CD8-positive, alpha-beta memory T cell (primary cell): Measurements from ENCODE around the gene PLXNB3. TPM values are rescaled to one million over a fixed set of nuclear protein-coding genes. Genes with fewer than 3 reads are reported as not detected.
A peak's percentile ranks its signal among the peaks of the same experiment; 100 is the strongest.
"Not testable (repeated sequence)": the region's sequence is repeated elsewhere in the genome, so short reads cannot be mapped to it uniquely, and the experiment has no call there.

ENCODE experiments used
- CTCF ChIA-PET: fragments of 350-600 bp; sonication (Branson Sonifier 250); formaldehyde crosslinking; loops from one replicate; lab custom pipeline; 2021; ENCODE audit warnings: antibody characterized with exemption; lab: Charles Lee
- POLR2A ChIA-PET: fragments of 350-600 bp; sonication (Branson Sonifier 250); formaldehyde crosslinking; loops from one replicate; lab custom pipeline; 2021; ENCODE audit warnings: antibody characterized with exemption; lab: Charles Lee
- DNase-seq, 5 donors: peaks; one replicate each; pipeline versions ENCODE4 v3.0.0 to v3.0.0-alpha.2; 2020 to 2022; ENCODE audit warnings: mixed read lengths in 1 of 5
- H3K27ac ChIP-seq: one replicate; pipeline ENCODE4 v1.7.0; 2013; ENCODE audit warnings: low read depth, mild to moderate bottlenecking, low read length, moderate library complexity
- H3K27me3 ChIP-seq: 2 replicates; pipeline ENCODE4 v1.7.0; 2013; ENCODE audit warnings: low read length, mild to moderate bottlenecking; ENCODE audit not compliant: insufficient read depth, poor library complexity, severe bottlenecking
- H3K36me3 ChIP-seq: 2 replicates; pipeline ENCODE4 v1.7.0; 2013; ENCODE audit warnings: mild to moderate bottlenecking, low read length, moderate library complexity; ENCODE audit not compliant: insufficient read depth
- H3K4me1 ChIP-seq: 2 replicates; pipeline ENCODE4 v1.7.0; 2013; ENCODE audit warnings: mild to moderate bottlenecking, low read length, moderate library complexity; ENCODE audit not compliant: insufficient read depth
- H3K4me3 ChIP-seq: 2 replicates; pipeline ENCODE4 v1.7.0; 2013; ENCODE audit warnings: mild to moderate bottlenecking, low read length
- H3K9me3 ChIP-seq: 2 replicates; pipeline ENCODE4 v1.7.0; 2013; ENCODE audit warnings: mild to moderate bottlenecking, low read length
- H3K27ac Mint-ChIP-seq, 8 donors: one replicate each; pipeline ENCODE4 v1.8.0; 2020 to 2021; ENCODE audit warnings: mixed read lengths in 8 of 8, mild to moderate bottlenecking in 6 of 8, inconsistent platforms in 3 of 8, moderate library complexity in 3 of 8
- H3K27me3 Mint-ChIP-seq, 2 donors: one replicate each; pipeline ENCODE4 v1.8.0; 2020 to 2021; ENCODE audit warnings: mixed read lengths in 2 of 2, mild to moderate bottlenecking in 1 of 2, moderate library complexity in 1 of 2
- H3K36me3 Mint-ChIP-seq, 3 donors: one replicate each; pipeline ENCODE4 v1.8.0; 2020 to 2021; ENCODE audit warnings: mixed read lengths in 3 of 3, inconsistent platforms in 1 of 3, mild to moderate bottlenecking in 1 of 3
- H3K4me1 Mint-ChIP-seq, 3 donors: one replicate each; pipeline ENCODE4 v1.8.0; 2020 to 2021; ENCODE audit warnings: mixed read lengths in 3 of 3, inconsistent platforms in 1 of 3, mild to moderate bottlenecking in 1 of 3
- H3K4me3 Mint-ChIP-seq, 7 donors: one replicate each; pipeline ENCODE4 v1.8.0; 2020 to 2021; ENCODE audit warnings: mixed read lengths in 7 of 7, mild to moderate bottlenecking in 6 of 7, moderate library complexity in 4 of 7, inconsistent platforms in 2 of 7
- H3K9me3 Mint-ChIP-seq, 5 donors: one replicate each; pipeline ENCODE4 v1.8.0; 2020 to 2022; ENCODE audit warnings: mixed read lengths in 5 of 5, mild to moderate bottlenecking in 3 of 5, moderate library complexity in 2 of 5, inconsistent platforms in 1 of 5
- polyA plus RNA-seq: library from polyadenylated mRNA; unstranded; fragments of 300-500 nt; fragmentation: Illumina TruSeq; gene quantifications from one replicate; pipeline ENCODE4 v1.2.3, GENCODE V29; 2021
- total RNA-seq, 2 experiments: library from RNA; stranded (reverse); gene quantifications; one replicate each; pipeline ENCODE4 v1.2.3, GENCODE V29; 2021

PLXNB3 gene
- total and polyA plus RNA-seq, 3 experiments from 2014 or later, result 0.51 to 0.57 TPM; not detected in 1

- CTCF ChIA-PET, H3K4me3 Mint-ChIP-seq: not testable (repeated sequence)
These were observed 15.0 kb upstream of the PLXNB3 start for GRCh38 chrX:153749017-153749416.

GRCh38 chrX:153750127-153750774 is 13.8 kb upstream of the PLXNB3 start:
- no peaks in the 10 kb centered on the region for H3K4me1 Mint-ChIP-seq
- H3K4me3 ChIP-seq, result no peak overlapping the region
- H3K27me3 Mint-ChIP-seq, result peaks cover 0 to 7% of the 10 kb centered on the region in 2 donors
- no peaks in the 10 kb centered on the region for H3K9me3 ChIP-seq
- no peaks in the 10 kb centered on the region for H3K27me3 ChIP-seq
- POLR2A ChIA-PET, result no interaction called here
- CTCF ChIA-PET, result no interaction called here
- no peaks in the 10 kb centered on the region for H3K36me3 ChIP-seq
- DNase-seq, result no peak
- no peaks in the 10 kb centered on the region for H3K4me1 ChIP-seq
- H3K9me3 Mint-ChIP-seq, result no peaks in the 10 kb centered on the region
- H3K27ac Mint-ChIP-seq, result peak overlapping the region in 2 of 8 donors; percentile 56 to 72
- peaks cover 0 to 3% (median 0%) of the 10 kb centered on the region in 3 donors for H3K36me3 Mint-ChIP-seq
- H3K4me3 Mint-ChIP-seq, result no peak overlapping the region
- no peak overlapping the region for H3K27ac ChIP-seq

More at GRCh38 chrX:153749017-153749416, 15.0 kb upstream of the PLXNB3 start:
- H3K36me3 ChIP-seq, H3K27ac Mint-ChIP-seq, H3K4me1 Mint-ChIP-seq, H3K27ac ChIP-seq, H3K9me3 ChIP-seq, H3K4me1 ChIP-seq, H3K4me3 ChIP-seq, POLR2A ChIA-PET, H3K36me3 Mint-ChIP-seq, DNase-seq, H3K27me3 ChIP-seq, H3K9me3 Mint-ChIP-seq: not testable (repeated sequence)
- H3K27me3 Mint-ChIP-seq, result peaks cover 3 to 11% of the 10 kb centered on the region in 2 donors

GRCh38 chrX:153755136-153755535 is 8.9 kb upstream of the PLXNB3 start:
- Histone ChIP-seq H3K4me1 (no peaks in the 10 kb centered on the region), H3K27ac (no peak overlapping the region), H3K9me3 (no peaks in the 10 kb centered on the region), H3K36me3 (no peaks in the 10 kb centered on the region), H3K4me3 (no peak overlapping the region), H3K27me3 (no peaks in the 10 kb centered on the region)
- no peaks in the 10 kb centered on the region for H3K36me3 Mint-ChIP-seq
- ChIA-PET CTCF (no interaction called here), POLR2A (no interaction called here)
- H3K9me3 Mint-ChIP-seq, result no peaks in the 10 kb centered on the region
- no peak overlapping the region for H3K27ac Mint-ChIP-seq
- H3K4me1 Mint-ChIP-seq, result no peaks in the 10 kb centered on the region
- DNase-seq, result no peak
- H3K4me3 Mint-ChIP-seq, result no peak overlapping the region
- H3K27me3 Mint-ChIP-seq, result peaks cover 0 to 9% of the 10 kb centered on the region in 2 donors

- CTCF ChIA-PET, result interaction anchor here (1.4 kb wide), 1 partner anchor 117 kb away, joined by 3 read pairs; no protein-coding TSS in a partner anchor
- Mint-ChIP-seq H3K36me3 (no peaks in the 10 kb centered on the region), H3K4me1 (peaks cover 4 to 9% (median 6%) of the 10 kb centered on the region in 3 donors), H3K27ac (no peak overlapping the region), H3K9me3 (no peaks in the 10 kb centered on the region), H3K27me3 (peaks cover 0 to 1% of the 10 kb centered on the region in 2 donors), H3K4me3 (no peak overlapping the region)
- Histone ChIP-seq H3K9me3 (no peaks in the 10 kb centered on the region), H3K4me3 (no peak overlapping the region), H3K4me1 (no peaks in the 10 kb centered on the region), H3K27me3 (no peaks in the 10 kb centered on the region), H3K27ac (no peak overlapping the region), H3K36me3 (no peaks in the 10 kb centered on the region)
- POLR2A ChIA-PET, result no interaction called here
- no peak for DNase-seq
These were observed 2.2 kb upstream of the PLXNB3 start for GRCh38 chrX:153761863-153762262.

- no peak for DNase-seq
- Histone ChIP-seq H3K9me3 (no peaks in the 10 kb centered on the region), H3K27me3 (no peaks in the 10 kb centered on the region), H3K4me1 (no peaks in the 10 kb centered on the region), H3K4me3 (no peak overlapping the region), H3K27ac (no peak overlapping the region), H3K36me3 (no peaks in the 10 kb centered on the region)
- Mint-ChIP-seq H3K4me3 (no peak overlapping the region), H3K27ac (no peak overlapping the region), H3K4me1 (peaks cover 4 to 9% (median 6%) of the 10 kb centered on the region in 3 donors), H3K27me3 (no peaks in the 10 kb centered on the region), H3K9me3 (no peaks in the 10 kb centered on the region), H3K36me3 (no peaks in the 10 kb centered on the region)
- POLR2A ChIA-PET, result no interaction called here
- CTCF ChIA-PET, result interaction anchor here (0.8 to 2.5 kb wide), 3 partner anchors 116 to 188 kb away, joined by 3 to 8 read pairs (median 4); no protein-coding TSS in a partner anchor
These were observed 1.3 kb upstream of the PLXNB3 start for GRCh38 chrX:153762626-153763173.

GRCh38 chrX:153763298-153763932 is 634 bp upstream of the PLXNB3 start:
- CTCF ChIA-PET, result interaction anchor here (0.7 to 2.5 kb wide), 7 partner anchors 115 to 276 kb away, joined by 3 to 8 read pairs (median 3); no protein-coding TSS in a partner anchor
- H3K9me3 ChIP-seq, result no peaks in the 10 kb centered on the region
- no peaks in the 10 kb centered on the region for H3K4me1 ChIP-seq
- no peaks in the 10 kb centered on the region for H3K27me3 ChIP-seq
- H3K27ac ChIP-seq, result no peak overlapping the region
- Mint-ChIP-seq H3K4me3 (no peak overlapping the region), H3K4me1 (peaks cover 4 to 14% (median 6%) of the 10 kb centered on the region in 3 donors), H3K27ac (peak overlapping the region in 1 of 8 donors; percentile 50), H3K9me3 (no peaks in the 10 kb centered on the region), H3K36me3 (no peaks in the 10 kb centered on the region), H3K27me3 (no peaks in the 10 kb centered on the region)
- no peak for DNase-seq
- H3K36me3 ChIP-seq, result no peaks in the 10 kb centered on the region
- POLR2A ChIA-PET, result no interaction called here
- no peak overlapping the region for H3K4me3 ChIP-seq

GRCh38 chrX:153764786-153765137 is 713 bp downstream of the PLXNB3 start:
- Mint-ChIP-seq H3K27me3 (no peaks in the 10 kb centered on the region), H3K4me3 (no peak overlapping the region), H3K27ac (no peak overlapping the region), H3K9me3 (no peaks in the 10 kb centered on the region), H3K36me3 (no peaks in the 10 kb centered on the region), H3K4me1 (peaks cover 4 to 14% (median 6%) of the 10 kb centered on the region in 3 donors)
- Histone ChIP-seq H3K4me3 (no peak overlapping the region), H3K27ac (peak overlapping the region; percentile 69), H3K4me1 (no peaks in the 10 kb centered on the region), H3K27me3 (no peaks in the 10 kb centered on the region), H3K36me3 (no peaks in the 10 kb centered on the region), H3K9me3 (no peaks in the 10 kb centered on the region)
- POLR2A ChIA-PET, result no interaction called here
- CTCF ChIA-PET, result interaction anchor here (0.7 to 2.5 kb wide), 3 partner anchors 41 to 186 kb away, joined by 3 to 8 read pairs (median 3); no protein-coding TSS in a partner anchor
- peak in 1 of 5 donors; percentile 33 for DNase-seq
